K562 (cell line): ENCODE measurements around the gene EXOC2. TPM values are rescaled to one million over a fixed set of nuclear protein-coding genes. Genes with fewer than 3 reads are reported as not detected.

ENCODE experiments used
- ATAC-seq: fragments of 200-7000 bp; cut with Tn5 transposase; 3 replicates; pipeline ENCODE4 v1.9.1; 2020; ENCODE audit warnings: moderate library complexity
- BruUV-seq: library from RNA; stranded (reverse); fragments of 400-500 nt; replicated peaks from 2 replicates; lab custom pipeline; 2021; lab: Mats Ljungman, UMichigan
- CTCF ChIA-PET: fragments of 300-600 bp; formaldehyde crosslinking; extraction: SDS; loops from one replicate; lab custom pipeline; 2021; ENCODE audit warnings: low intra/inter-chr PET ratio; lab: Yijun Ruan, JAX
- POLR2A ChIA-PET: fragments of 300-600, 350-650 bp; sonication (Branson Sonifier 250); formaldehyde crosslinking; extraction: SDS; loops from one replicate; lab custom pipeline; 2021; ENCODE audit warnings: antibody characterized with exemption, inconsistent platforms; lab: Yijun Ruan, JAX
- DNase-seq, 4 experiments: peaks; one replicate each; pipeline versions ENCODE4 v3.0.0 to v3.0.0-alpha.2; 2011 to 2018; ENCODE audit warnings: low spot score in 3 of 4, mixed read lengths in 3 of 4; ENCODE audit errors: extremely low read depth in 1 of 4
- FAIRE-seq: peaks from 2 replicates; lab custom pipeline; 2011; peaks lifted over from hg19 to GRCh38; lab: Jason Lieb, UNC
- H2AFZ ChIP-seq: 2 replicates; pipeline ENCODE4 v1.6.0; 2011; ENCODE audit warnings: low read depth, low read length, control low read depth, inconsistent platforms
- H3K27ac ChIP-seq: fragments of 200-600 bp; 3 replicates; pipeline ENCODE4 v1.8.0; 2011; ENCODE audit warnings: low read depth, mild to moderate bottlenecking, control low read depth, inconsistent platforms, low read length, moderate library complexity, mixed read lengths; ENCODE audit errors: extremely low read depth
- H3K27me3 ChIP-seq, 2 experiments: fragments of 300-600 bp in 1 of 2; 2 replicates in 1 of 2; 3 replicates in 1 of 2; pipeline versions ENCODE4 v1.6.0 to v1.8.0; 2011; ENCODE audit warnings: inconsistent platforms in 2 of 2, low read length in 2 of 2, mild to moderate bottlenecking in 1 of 2, mixed read lengths in 1 of 2, moderate library complexity in 1 of 2; ENCODE audit not compliant: control insufficient read depth in 2 of 2, insufficient read depth in 2 of 2
- H3K36me3 ChIP-seq: fragments of 300-600 bp; 3 replicates; pipeline ENCODE4 v1.8.0; 2011; ENCODE audit warnings: mild to moderate bottlenecking, low read length, inconsistent platforms; ENCODE audit not compliant: control insufficient read depth, insufficient read depth
- H3K4me1 ChIP-seq, 2 experiments: fragments of 200-600 bp in 1 of 2; replicated peaks in 1 of 2; 2 replicates in 1 of 2; 3 replicates in 1 of 2; pipeline versions ENCODE4 v1.5.1 to v1.8.0; 2011; ENCODE audit warnings: inconsistent platforms in 2 of 2, low read length in 2 of 2, mild to moderate bottlenecking in 1 of 2, mixed read lengths in 1 of 2, moderate library complexity in 1 of 2; ENCODE audit not compliant: control insufficient read depth in 2 of 2, insufficient read depth in 2 of 2
- H3K4me2 ChIP-seq: 2 replicates; pipeline ENCODE4 v1.6.1; 2011; ENCODE audit warnings: low read length, control low read depth, inconsistent platforms, mixed read lengths; ENCODE audit not compliant: insufficient read depth
- H3K4me3 ChIP-seq: fragments of 200-600 bp; sonication (generic), shearing (Covaris generic); 2 replicates; pipeline ENCODE4 v1.5.1; 2016; ENCODE audit warnings: control low read depth, inconsistent platforms
- H3K79me2 ChIP-seq: fragments of 200-600 bp; 3 replicates; pipeline ENCODE4 v1.8.0; 2011; ENCODE audit warnings: low read length, inconsistent platforms; ENCODE audit not compliant: control insufficient read depth, insufficient read depth
- H3K9ac ChIP-seq, 2 experiments: 2 replicates each; pipeline versions ENCODE4 v1.6.0 to v1.6.1; 2011; ENCODE audit warnings: low read depth in 2 of 2, low read length in 2 of 2, control low read depth in 1 of 2, inconsistent platforms in 1 of 2, mild to moderate bottlenecking in 1 of 2, mixed read lengths in 1 of 2; ENCODE audit not compliant: insufficient read depth in 1 of 2
- H3K9me1 ChIP-seq: one replicate; pipeline ENCODE4 v1.6.0; 2011; ENCODE audit warnings: inconsistent platforms, mild to moderate bottlenecking, low read length, moderate library complexity; ENCODE audit not compliant: control insufficient read depth, insufficient read depth
- H3K9me3 ChIP-seq: replicated peaks from 2 replicates; pipeline ENCODE4 v1.5.1; 2011; ENCODE audit warnings: low read depth, low read length, inconsistent platforms; ENCODE audit not compliant: control insufficient read depth, insufficient read depth
- H4K20me1 ChIP-seq: replicated peaks from 2 replicates; pipeline ENCODE4 v1.6.1; 2011; ENCODE audit warnings: low read length, inconsistent platforms, mixed read lengths; ENCODE audit not compliant: control insufficient read depth, insufficient read depth
- CCAR2 ChIP-seq: fragments of 200-400 bp; formaldehyde crosslinking; IDR thresholded peaks from 2 replicates; pipeline ENCODE4 v1.6.1; 2017; ENCODE audit warnings: mild to moderate bottlenecking, low read depth, low read length
- CTCFL ChIP-seq: IDR thresholded peaks from 2 replicates; pipeline ENCODE4 v1.6.1; 2011; ENCODE audit warnings: borderline replicate concordance, low read depth, mild to moderate bottlenecking, moderate library complexity, low read length; ENCODE audit not compliant: insufficient read depth, poor library complexity, severe bottlenecking
- GABPB1 ChIP-seq: sonication (generic); formaldehyde crosslinking; IDR thresholded peaks from 2 replicates; pipeline ENCODE4 v1.8.0; 2022; ENCODE audit warnings: mild to moderate bottlenecking, missing genetic modification reagents
- HINFP ChIP-seq: fragments of 450-650 bp; conservative IDR thresholded peaks from 2 replicates; pipeline ENCODE4 v1.6.1; 2016; ENCODE audit warnings: missing genetic modification characterization, low read depth, mild to moderate bottlenecking, control low read depth, missing compliant biosample characterization
- IFI16 ChIP-seq: fragments of 250-450 bp; sonication (Bioruptor Pico); IDR thresholded peaks from 2 replicates; pipeline ENCODE4 v2.1.2; 2022; ENCODE audit warnings: mild to moderate bottlenecking, inconsistent platforms
- SFPQ ChIP-seq: fragments of 200-400 bp; formaldehyde crosslinking; IDR thresholded peaks from 2 replicates; pipeline ENCODE4 v1.6.1; 2017; ENCODE audit warnings: mild to moderate bottlenecking, low read depth, low read length, moderate library complexity
- WGBS: fragments of 100-300 bp; shearing (Covaris generic); methylation state at CpG from one replicate; pipeline ENCODE4 v1.1.6; 2016; ENCODE audit warnings: low coverage, mixed read lengths; ENCODE audit not compliant: insufficient coverage; ENCODE audit errors: missing lambda C conversion rate; 5-methylcytosine and 5-hydroxymethylcytosine counted together
- in situ Hi-C: fragments of 300-500 bp; cut with MboI; formaldehyde crosslinking; loops from 4 replicates; pipeline ENCODE4 v1.15.0; 2018; ENCODE audit warnings: inconsistent platforms, mixed read lengths
- intact Hi-C: fragments of 100-400 bp; cut with micrococcal nuclease; formaldehyde crosslinking; loops from 2 replicates; pipeline ENCODE4 v1.14.2; 2022
- polyA plus RNA-seq, 8 experiments: library from polyadenylated mRNA; depleted of rRNA in 4 of 8; stranded (reverse) in 5 of 8; unstranded in 3 of 8; fragments of >200 nt; fragmentation: Nextera tagmentation in 2 of 8; fragmentation: Illumina TruSeq in 1 of 8; extraction: Ambion mirVana in 2 of 8; extraction: Trizol in 1 of 8; gene quantifications; 2 replicates each; pipeline versions ENCODE4 v1.2.1 to v1.2.3, GENCODE V29; 2011 to 2014; ENCODE audit warnings: inconsistent platforms in 1 of 8, missing spikeins in 1 of 8
- total RNA-seq, 7 experiments: library from RNA; depleted of rRNA in 6 of 7; stranded (reverse); fragments of >200 nt in 6 of 7; fragmentation: Illumina TruSeq in 2 of 7; extraction: Trizol in 2 of 7; gene quantifications; 2 replicates each; pipeline versions ENCODE4 v1.2.1 to v1.2.3, GENCODE V29; 2011 to 2021; ENCODE audit warnings: low replicate concordance in 1 of 7

EXOC2 gene
- total and polyA plus RNA-seq, 9 of the 15 experiments (the other 6 are each of a cell fraction or from before 2014, with no cell fraction given): 12.2 to 30.2 (median 24.2) TPM

- H2AFZ ChIP-seq: no peak overlapping the region
- no peak overlapping the region for H3K27ac ChIP-seq
- intact Hi-C loops: loop anchor here (10.0 kb wide), 1 partner anchor 657 kb away; the partner anchor contains the start of gene FOXF2
- no peaks in the 10 kb centered on the region for H3K9me3 ChIP-seq
- in situ Hi-C loops: no loop called here
- whole genome bisulfite sequencing: 0% methylated on average over 3 of the region's 3 CpGs
- POLR2A ChIA-PET: interaction anchor here (0.6 kb wide), 1 partner anchor 10 kb away, joined by 3 read pairs; no protein-coding TSS in a partner anchor
- TF ChIP-seq CCAR2 (no peak), GABPB1 (no peak), IFI16 (no peak), SFPQ (no peak), HINFP (no peak), CTCFL (no peak)
- no peak for DNase-seq
- H3K36me3 ChIP-seq: no peaks in the 10 kb centered on the region
- FAIRE-seq: no peak
- CTCF ChIA-PET: no interaction called here
- H3K9me1 ChIP-seq: no peaks in the 10 kb centered on the region
- no peaks in the 10 kb centered on the region for H3K79me2 ChIP-seq
- H3K4me2 ChIP-seq: no peak overlapping the region
- no peaks in the 10 kb centered on the region for H3K4me1 ChIP-seq
- H4K20me1 ChIP-seq: no peaks in the 10 kb centered on the region
- H3K4me3 ChIP-seq: no peak overlapping the region
- ATAC-seq: no peak
- peaks cover 43% of the 10 kb centered on the region in 2 experiments; a peak in 4 of 5 replicates for H3K27me3 ChIP-seq
- no peak overlapping the region for H3K9ac ChIP-seq
- no TSS peak for BruUV-seq
Measured at GRCh38 chr6:727856-728255, 34.9 kb upstream of the EXOC2 start.
